K562 (cell line): ENCODE results near the gene CHRM3. TPM values are rescaled to one million over a fixed set of nuclear protein-coding genes. Genes with fewer than 3 reads are reported as not detected.

Source experiments
- ATAC-seq: fragments of 200-7000 bp; cut with Tn5 transposase; 3 replicates; pipeline ENCODE4 v1.9.1; 2020; ENCODE audit warnings: moderate library complexity
- BruUV-seq: library from RNA; stranded (reverse); fragments of 400-500 nt; replicated peaks from 2 replicates; lab custom pipeline; 2021; lab: Mats Ljungman, UMichigan
- CTCF ChIA-PET: fragments of 300-600 bp; formaldehyde crosslinking; extraction: SDS; loops from one replicate; lab custom pipeline; 2021; ENCODE audit warnings: low intra/inter-chr PET ratio; lab: Yijun Ruan, JAX
- POLR2A ChIA-PET: fragments of 300-600, 350-650 bp; sonication (Branson Sonifier 250); formaldehyde crosslinking; extraction: SDS; loops from one replicate; lab custom pipeline; 2021; ENCODE audit warnings: antibody characterized with exemption, inconsistent platforms; lab: Yijun Ruan, JAX
- DNase-seq, 4 experiments: peaks; one replicate each; pipeline versions ENCODE4 v3.0.0 to v3.0.0-alpha.2; 2011 to 2018; ENCODE audit warnings: low spot score in 3 of 4, mixed read lengths in 3 of 4; ENCODE audit errors: extremely low read depth in 1 of 4
- FAIRE-seq: peaks from 2 replicates; lab custom pipeline; 2011; peaks lifted over from hg19 to GRCh38; lab: Jason Lieb, UNC
- H2AFZ ChIP-seq: 2 replicates; pipeline ENCODE4 v1.6.0; 2011; ENCODE audit warnings: low read depth, low read length, control low read depth, inconsistent platforms
- H3K27ac ChIP-seq: fragments of 200-600 bp; 3 replicates; pipeline ENCODE4 v1.8.0; 2011; ENCODE audit warnings: low read depth, mild to moderate bottlenecking, control low read depth, inconsistent platforms, low read length, moderate library complexity, mixed read lengths; ENCODE audit errors: extremely low read depth
- H3K27me3 ChIP-seq, 2 experiments: fragments of 300-600 bp in 1 of 2; 2 replicates in 1 of 2; 3 replicates in 1 of 2; pipeline versions ENCODE4 v1.6.0 to v1.8.0; 2011; ENCODE audit warnings: inconsistent platforms in 2 of 2, low read length in 2 of 2, mild to moderate bottlenecking in 1 of 2, mixed read lengths in 1 of 2, moderate library complexity in 1 of 2; ENCODE audit not compliant: control insufficient read depth in 2 of 2, insufficient read depth in 2 of 2
- H3K36me3 ChIP-seq: fragments of 300-600 bp; 3 replicates; pipeline ENCODE4 v1.8.0; 2011; ENCODE audit warnings: mild to moderate bottlenecking, low read length, inconsistent platforms; ENCODE audit not compliant: control insufficient read depth, insufficient read depth
- H3K4me1 ChIP-seq, 2 experiments: fragments of 200-600 bp in 1 of 2; replicated peaks in 1 of 2; 2 replicates in 1 of 2; 3 replicates in 1 of 2; pipeline versions ENCODE4 v1.5.1 to v1.8.0; 2011; ENCODE audit warnings: inconsistent platforms in 2 of 2, low read length in 2 of 2, mild to moderate bottlenecking in 1 of 2, mixed read lengths in 1 of 2, moderate library complexity in 1 of 2; ENCODE audit not compliant: control insufficient read depth in 2 of 2, insufficient read depth in 2 of 2
- H3K4me2 ChIP-seq: 2 replicates; pipeline ENCODE4 v1.6.1; 2011; ENCODE audit warnings: low read length, control low read depth, inconsistent platforms, mixed read lengths; ENCODE audit not compliant: insufficient read depth
- H3K4me3 ChIP-seq: fragments of 200-600 bp; sonication (generic), shearing (Covaris generic); 2 replicates; pipeline ENCODE4 v1.5.1; 2016; ENCODE audit warnings: control low read depth, inconsistent platforms
- H3K79me2 ChIP-seq: fragments of 200-600 bp; 3 replicates; pipeline ENCODE4 v1.8.0; 2011; ENCODE audit warnings: low read length, inconsistent platforms; ENCODE audit not compliant: control insufficient read depth, insufficient read depth
- H3K9ac ChIP-seq, 2 experiments: 2 replicates each; pipeline versions ENCODE4 v1.6.0 to v1.6.1; 2011; ENCODE audit warnings: low read depth in 2 of 2, low read length in 2 of 2, control low read depth in 1 of 2, inconsistent platforms in 1 of 2, mild to moderate bottlenecking in 1 of 2, mixed read lengths in 1 of 2; ENCODE audit not compliant: insufficient read depth in 1 of 2
- H3K9me1 ChIP-seq: one replicate; pipeline ENCODE4 v1.6.0; 2011; ENCODE audit warnings: inconsistent platforms, mild to moderate bottlenecking, low read length, moderate library complexity; ENCODE audit not compliant: control insufficient read depth, insufficient read depth
- H3K9me3 ChIP-seq: replicated peaks from 2 replicates; pipeline ENCODE4 v1.5.1; 2011; ENCODE audit warnings: low read depth, low read length, inconsistent platforms; ENCODE audit not compliant: control insufficient read depth, insufficient read depth
- H4K20me1 ChIP-seq: replicated peaks from 2 replicates; pipeline ENCODE4 v1.6.1; 2011; ENCODE audit warnings: low read length, inconsistent platforms, mixed read lengths; ENCODE audit not compliant: control insufficient read depth, insufficient read depth
- EHMT2 ChIP-seq: fragments of 450-650 bp; IDR thresholded peaks from 2 replicates; pipeline ENCODE4 v1.6.1; 2018; ENCODE audit warnings: antibody characterized with exemption
- ETV5 ChIP-seq: sonication (generic); formaldehyde crosslinking; IDR thresholded peaks from 2 replicates; pipeline ENCODE4 v1.4.0; 2020; ENCODE audit warnings: low read depth, mild to moderate bottlenecking, missing genetic modification reagents
- FUS ChIP-seq: fragments of 200-400 bp; formaldehyde crosslinking; optimal IDR thresholded peaks from 2 replicates; pipeline ENCODE3; 2017; ENCODE audit warnings: low read depth, low read length
- HLTF ChIP-seq: fragments of 450-650 bp; IDR thresholded peaks from 2 replicates; pipeline ENCODE4 v1.6.1; 2016
- NFIX ChIP-seq: fragments of 250-450 bp; sonication (Bioruptor Pico); IDR thresholded peaks from 2 replicates; pipeline ENCODE4 v1.4.0; 2020; ENCODE audit warnings: low read depth, mild to moderate bottlenecking, moderate library complexity
- SRSF7 ChIP-seq: fragments of 200-400 bp; formaldehyde crosslinking; optimal IDR thresholded peaks from 2 replicates; pipeline ENCODE3; 2017; ENCODE audit warnings: mild to moderate bottlenecking, low read depth, low read length
- ZNF121 ChIP-seq: sonication (generic); formaldehyde crosslinking; conservative IDR thresholded peaks from 2 replicates; pipeline ENCODE4 v1.8.0; 2022; ENCODE audit warnings: missing genetic modification reagents
- ZNF124 ChIP-seq: sonication (generic); formaldehyde crosslinking; IDR thresholded peaks from 2 replicates; pipeline ENCODE4 v1.8.1; 2022; ENCODE audit warnings: missing genetic modification reagents
- ZNF140 ChIP-seq: fragments of 250-450 bp; sonication (Bioruptor Pico); IDR thresholded peaks from 2 replicates; pipeline ENCODE4 v1.8.0; 2021; ENCODE audit warnings: moderate library complexity, mild to moderate bottlenecking, inconsistent platforms
- WGBS: fragments of 100-300 bp; shearing (Covaris generic); methylation state at CpG from one replicate; pipeline ENCODE4 v1.1.6; 2016; ENCODE audit warnings: low coverage, mixed read lengths; ENCODE audit not compliant: insufficient coverage; ENCODE audit errors: missing lambda C conversion rate; 5-methylcytosine and 5-hydroxymethylcytosine counted together
- in situ Hi-C: fragments of 300-500 bp; cut with MboI; formaldehyde crosslinking; loops from 4 replicates; pipeline ENCODE4 v1.15.0; 2018; ENCODE audit warnings: inconsistent platforms, mixed read lengths
- intact Hi-C: fragments of 100-400 bp; cut with micrococcal nuclease; formaldehyde crosslinking; loops from 2 replicates; pipeline ENCODE4 v1.14.2; 2022
- polyA plus RNA-seq, 8 experiments: library from polyadenylated mRNA; depleted of rRNA in 4 of 8; stranded (reverse) in 5 of 8; unstranded in 3 of 8; fragments of >200 nt; fragmentation: Nextera tagmentation in 2 of 8; fragmentation: Illumina TruSeq in 1 of 8; extraction: Ambion mirVana in 2 of 8; extraction: Trizol in 1 of 8; gene quantifications; 2 replicates each; pipeline versions ENCODE4 v1.2.1 to v1.2.3, GENCODE V29; 2011 to 2014; ENCODE audit warnings: inconsistent platforms in 1 of 8, missing spikeins in 1 of 8
- total RNA-seq, 7 experiments: library from RNA; depleted of rRNA in 6 of 7; stranded (reverse); fragments of >200 nt in 6 of 7; fragmentation: Illumina TruSeq in 2 of 7; extraction: Trizol in 2 of 7; gene quantifications; 2 replicates each; pipeline versions ENCODE4 v1.2.1 to v1.2.3, GENCODE V29; 2011 to 2021; ENCODE audit warnings: low replicate concordance in 1 of 7

CHRM3 gene
- total and polyA plus RNA-seq, 9 of the 15 experiments (the other 6 are each of a cell fraction or from before 2014, with no cell fraction given) = 0.03 to 0.18 (median 0.05) TPM; not detected in 4

DNA sequence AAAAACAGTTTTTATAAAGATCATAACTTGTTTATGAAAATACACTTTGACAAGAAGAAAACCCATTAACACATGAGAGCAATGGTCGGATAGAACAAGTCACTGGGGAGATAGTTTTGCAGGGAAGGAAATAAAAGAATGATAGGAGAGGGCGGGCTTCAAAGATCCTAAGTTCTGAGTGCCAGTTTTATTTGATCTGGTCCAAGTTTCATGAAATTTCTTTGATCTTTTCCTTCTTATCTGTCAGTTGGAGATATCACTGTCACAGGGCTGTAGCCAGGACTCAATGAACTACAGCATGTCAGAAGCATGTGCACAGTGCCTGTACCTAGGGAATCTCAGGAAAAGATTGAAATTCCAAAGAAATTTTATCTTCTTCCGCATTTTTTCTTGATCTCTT lies 36.5 kb downstream of the CHRM3 start:
- 4% methylated on average over 3 of the region's 3 CpGs for WGBS
- TF ChIP-seq NFIX (CRISPR knock-in tag) (no peak), ZNF124 (CRISPR knock-in tag) (no peak), ZNF140 (CRISPR knock-in tag) (no peak), ETV5 (CRISPR knock-in tag) (no peak), SRSF7 (no peak), EHMT2 (no peak), ZNF121 (CRISPR knock-in tag) (no peak), HLTF (no peak), FUS (no peak)
- H2AFZ ChIP-seq = no peak overlapping the region
- H3K4me3 ChIP-seq = no peak overlapping the region
- H3K27ac ChIP-seq = no peak overlapping the region
- intact Hi-C loops (no loop called here), in situ Hi-C loops (no loop called here)
- H3K9me1 ChIP-seq = no peaks in the 10 kb centered on the region
- DNase-seq (no peak), FAIRE-seq (no peak), ATAC-seq (no peak)
- no peak overlapping the region for H3K4me2 ChIP-seq
- H3K36me3 ChIP-seq = no peaks in the 10 kb centered on the region
- CTCF ChIA-PET = no interaction called here
- H4K20me1 ChIP-seq = no peaks in the 10 kb centered on the region
- no peaks in the 10 kb centered on the region for H3K27me3 ChIP-seq
- BruUV-seq = no TSS peak
- H3K9me3 ChIP-seq = no peaks in the 10 kb centered on the region; the same call in 1 of the 2 replicates
- H3K4me1 ChIP-seq = no peaks in the 10 kb centered on the region
- no peaks in the 10 kb centered on the region for H3K79me2 ChIP-seq
- H3K9ac ChIP-seq = no peak overlapping the region
- POLR2A ChIA-PET = no interaction called here
